ENCODE data around the gene PTPRN2.

The PTPRN2 gene

GRCh38 chr7:158236400-158236799 is 351.2 kb downstream of the PTPRN2 start:
- H3K4me3 ChIP-seq (ENCODE audit: low read depth, low read length): no peak overlapping the region
- TF ChIP-seq CTCF (IDR thresholded peaks at IDR 0.05; ENCODE audit: low read depth, low read length, missing control alignments): no peak
- no peak for DNase-seq (ENCODE audit: low read depth)

- DNase-seq (ENCODE audit: low read depth): no peak
- no peak for TF ChIP-seq CTCF (IDR thresholded peaks at IDR 0.05; ENCODE audit: low read depth, low read length, missing control alignments)
- H3K4me3 ChIP-seq (ENCODE audit: low read depth, low read length): no peak overlapping the region
Observed at GRCh38 chr7:158235862-158236261, 351.8 kb downstream of the PTPRN2 start.

- no peak for DNase-seq (ENCODE audit: low read depth)
- TF ChIP-seq CTCF (IDR thresholded peaks at IDR 0.05; ENCODE audit: low read depth, low read length, missing control alignments): no peak
- no peak overlapping the region for H3K4me3 ChIP-seq (ENCODE audit: low read depth, low read length)
Observed at GRCh38 chr7:158229945-158230344, 357.7 kb downstream of the PTPRN2 start.

- no peak for TF ChIP-seq CTCF (IDR thresholded peaks at IDR 0.05; ENCODE audit: low read depth, low read length, missing control alignments)
- no peak overlapping the region for H3K4me3 ChIP-seq (ENCODE audit: low read depth, low read length)
- no peak for DNase-seq (ENCODE audit: low read depth)
Observed at GRCh38 chr7:158228986-158229385, 358.6 kb downstream of the PTPRN2 start.

- no peak overlapping the region for H3K4me3 ChIP-seq (ENCODE audit: low read depth, low read length)
- no peak for DNase-seq (ENCODE audit: low read depth)
Observed at GRCh38 chr7:158228131-158228530, 359.5 kb downstream of the PTPRN2 start.

GRCh38 chr7:158227258-158227984 is 360.2 kb downstream of the PTPRN2 start:
- H3K4me3 ChIP-seq (ENCODE audit: low read depth, low read length): no peak overlapping the region
- no peak for DNase-seq (ENCODE audit: low read depth)
- no peak for TF ChIP-seq CTCF (IDR thresholded peaks at IDR 0.05; ENCODE audit: low read depth, low read length, missing control alignments)

More at GRCh38 chr7:158228131-158228530, 359.5 kb downstream of the PTPRN2 start:
- no peak for TF ChIP-seq CTCF (IDR thresholded peaks at IDR 0.05; ENCODE audit: low read depth, low read length, missing control alignments)

GRCh38 chr7:158216198-158216597 is 371.4 kb downstream of the PTPRN2 start:
- DNase-seq (ENCODE audit: low read depth): no peak
- TF ChIP-seq CTCF (IDR thresholded peaks at IDR 0.05; ENCODE audit: low read depth, low read length, missing control alignments): no peak
- H3K4me3 ChIP-seq (ENCODE audit: low read depth, low read length): no peak overlapping the region
